Cardiac septum (tissue), 1 donor: ENCODE measurements around the gene C16orf92. TPM values are rescaled to one million over a fixed set of nuclear protein-coding genes. Genes with fewer than 3 reads are reported as not detected.

Experiments used
- DNase-seq: peaks from one replicate; pipeline ENCODE4 v3.0.0-alpha.2; 2020; ENCODE audit warnings: low spot score
- intact Hi-C: fragments of 100-400 bp; cut with DNase I; formaldehyde crosslinking; loops from one replicate; pipeline ENCODE4 v1.14.0; 2022
- long read RNA-seq: library from polyadenylated mRNA; unstranded; transcript quantifications from one replicate; pipeline ENCODE4 v2.0.0, GENCODE V29; 2021
- total RNA-seq: library from RNA; stranded (reverse); fragmentation: NEBNext Ultra II Directional; extraction: Animal tissue kit (Norgen Biotek cat#: 25700); gene quantifications from one replicate; pipeline ENCODE4 v1.2.1, GENCODE V29; 2021
- donor health status: DM: no; HTN: no; CAD: no.

Gene C16orf92, protein sequence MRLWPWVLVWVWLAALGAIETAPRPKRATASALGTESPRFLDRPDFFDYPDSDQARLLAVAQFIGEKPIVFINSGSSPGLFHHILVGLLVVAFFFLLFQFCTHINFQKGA
- total RNA-seq: not detected
- long read RNA-seq: 0 reads

DNA sequence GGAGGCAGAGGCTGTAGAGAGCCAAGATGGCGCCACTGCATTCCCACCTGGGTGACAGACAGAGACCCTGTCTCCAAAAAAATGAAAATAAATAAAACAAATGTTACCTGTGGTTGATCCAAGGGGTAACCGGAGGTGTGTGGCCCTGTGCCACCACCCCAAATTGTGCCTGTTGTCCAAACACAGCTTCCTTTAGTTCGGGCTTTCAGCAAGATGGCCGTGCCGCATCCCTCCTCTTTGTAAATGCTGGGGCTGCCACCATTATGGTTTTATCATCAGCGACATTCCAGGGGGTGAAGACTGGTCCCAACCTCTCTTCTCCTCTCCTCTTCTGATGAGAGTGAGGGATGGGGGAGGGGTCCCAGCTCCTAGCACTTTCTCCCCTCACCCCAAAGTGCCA is at the start of gene C16orf92:
Gene C16orf92 (plus strand): TSS at position 312 of the 400 bp plus-strand sequence. CDS start 143 bp downstream, outside the sequence.
- DNase-seq: no peak
- intact Hi-C loops: loop anchor here (5.0 kb wide), 1 partner anchor 321 kb away; no protein-coding TSS in a partner anchor

DNA sequence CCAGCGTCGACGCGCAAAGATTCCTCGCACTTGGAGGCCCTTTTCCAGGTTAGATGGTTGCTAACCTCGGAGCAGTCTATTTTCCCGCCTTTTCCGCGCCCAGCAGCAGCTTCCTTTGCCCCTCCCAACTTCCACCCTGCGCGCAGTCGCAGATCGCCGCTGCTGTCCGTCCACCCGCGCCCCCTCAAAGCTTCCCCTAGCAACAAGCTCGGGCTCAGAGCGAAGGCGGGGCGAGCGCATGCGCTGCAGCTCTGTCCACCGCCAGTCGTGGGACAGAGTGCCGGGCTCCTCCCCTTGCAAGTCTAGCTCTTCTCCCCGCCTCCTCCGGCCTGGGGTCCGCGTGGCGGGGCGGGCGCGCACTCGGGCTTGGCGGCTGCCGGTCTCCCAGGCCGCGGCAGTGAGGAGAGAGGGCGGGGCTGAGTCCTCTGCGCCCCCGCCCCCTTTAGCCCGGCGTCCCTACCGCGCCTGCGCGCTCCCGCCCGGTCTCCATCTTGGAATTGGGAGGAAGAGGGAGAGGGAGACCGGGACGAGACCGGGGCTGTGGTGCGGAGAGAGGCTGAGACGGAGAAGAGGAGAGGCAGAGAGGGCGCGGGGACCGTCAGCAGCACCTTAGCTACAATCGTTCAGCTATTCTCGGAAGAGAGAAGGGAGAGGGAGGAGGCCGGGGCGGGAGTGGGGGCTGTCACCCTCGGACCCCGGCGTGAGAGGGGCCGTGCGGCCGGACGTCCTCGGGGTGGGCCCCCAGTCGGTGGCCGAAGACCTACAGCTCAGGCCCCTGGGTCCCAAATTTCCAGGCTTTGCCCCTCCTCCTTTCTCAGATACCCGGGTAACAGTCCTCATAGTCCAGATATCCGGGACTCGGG is 49.4 kb upstream of the C16orf92 start, which contains the start of gene TAOK2:
Gene TAOK2 (plus strand): TSS at position 485 of the 863 bp plus-strand sequence. CDS start 3,905 bp downstream, outside the sequence.
- DNase-seq: peak; percentile 99
- intact Hi-C loops: loop anchor here (1.0 to 5.0 kb wide), 3 partner anchors 11 to 156 kb away; partner anchors contain the start of genes HIRIP3, PAGR1 and TMEM219

GRCh38 chr16:29974291-29975133 is 48.5 kb upstream of the C16orf92 start:
- intact Hi-C loops: loop anchor here (5.0 kb wide), 1 partner anchor 157 kb away; the partner anchor contains the start of gene PAGR1
- peak; percentile 83 for DNase-seq

DNA sequence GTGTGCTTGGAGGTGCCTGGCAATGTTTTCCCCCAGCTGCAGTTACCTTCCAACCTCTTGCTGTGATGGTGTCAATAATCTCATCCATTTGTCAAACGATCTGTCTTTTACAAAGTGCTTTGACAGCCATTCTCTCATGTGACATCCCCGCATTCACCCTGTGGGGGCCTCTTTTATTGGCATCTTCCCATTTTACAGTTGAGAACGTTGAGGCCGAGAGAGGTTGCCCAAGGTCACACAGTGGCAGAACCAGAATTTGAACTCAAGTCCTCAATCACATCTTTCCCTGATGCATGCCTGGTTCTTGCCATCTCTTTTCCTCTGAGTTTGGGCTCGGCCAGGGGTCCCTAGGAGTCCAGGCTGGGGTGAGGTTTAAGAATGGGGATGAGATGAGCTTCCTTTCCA is 47.9 kb upstream of the C16orf92 start:
- intact Hi-C loops: no loop called here
- peak; percentile 9 for DNase-seq

DNA sequence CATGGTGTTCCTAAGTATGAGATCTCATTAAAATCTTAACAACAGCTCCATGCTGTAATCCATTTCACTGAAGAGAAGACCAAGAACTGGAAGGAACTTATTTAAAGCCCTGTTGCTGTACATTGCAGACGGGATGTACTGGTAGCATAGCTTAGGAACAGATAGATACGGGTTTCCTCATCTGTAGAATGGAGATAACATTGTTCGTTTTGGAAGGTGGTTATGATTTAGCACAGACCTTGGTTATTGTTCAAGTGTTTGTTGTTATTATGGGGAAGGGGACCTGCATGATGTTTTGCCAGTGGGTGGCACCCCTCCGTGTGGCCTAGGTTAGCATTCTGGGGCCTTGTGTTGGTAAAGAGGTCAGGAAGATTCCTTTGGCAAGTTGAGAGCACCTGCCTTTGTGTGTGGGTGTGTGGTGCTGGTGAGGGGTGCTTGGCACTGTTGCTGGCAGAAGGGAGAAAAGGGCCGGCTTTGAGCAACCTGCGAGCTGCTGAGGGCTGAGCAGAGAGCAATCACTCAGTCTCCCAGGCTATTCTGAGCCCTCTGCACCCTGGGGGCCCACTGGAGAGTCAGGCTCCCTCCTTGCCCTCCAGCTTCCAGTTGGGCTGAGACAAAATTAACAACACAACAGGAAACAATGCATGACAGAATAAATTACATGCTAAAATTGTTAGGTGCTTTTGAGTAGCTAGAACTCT is 47.0 kb upstream of the C16orf92 start:
- peak; percentile 68 for DNase-seq
- intact Hi-C loops: no loop called here

- DNase-seq: peak; percentile 78
- intact Hi-C loops: no loop called here
These were observed 45.8 kb upstream of the C16orf92 start for GRCh38 chr16:29977063-29977825.

- intact Hi-C loops: no loop called here
- DNase-seq: peak; percentile 22
These were observed 44.9 kb upstream of the C16orf92 start for GRCh38 chr16:29978081-29978480.

GRCh38 chr16:29978564-29979270 is 44.3 kb upstream of the C16orf92 start:
- intact Hi-C loops: no loop called here
- DNase-seq: peak; percentile 4

- intact Hi-C loops: no loop called here
- DNase-seq: no peak
These were observed 40.2 kb upstream of the C16orf92 start for GRCh38 chr16:29982560-29983419.

- no peak for DNase-seq
These were observed 39.4 kb upstream of the C16orf92 start for GRCh38 chr16:29983420-29984136.

DNA sequence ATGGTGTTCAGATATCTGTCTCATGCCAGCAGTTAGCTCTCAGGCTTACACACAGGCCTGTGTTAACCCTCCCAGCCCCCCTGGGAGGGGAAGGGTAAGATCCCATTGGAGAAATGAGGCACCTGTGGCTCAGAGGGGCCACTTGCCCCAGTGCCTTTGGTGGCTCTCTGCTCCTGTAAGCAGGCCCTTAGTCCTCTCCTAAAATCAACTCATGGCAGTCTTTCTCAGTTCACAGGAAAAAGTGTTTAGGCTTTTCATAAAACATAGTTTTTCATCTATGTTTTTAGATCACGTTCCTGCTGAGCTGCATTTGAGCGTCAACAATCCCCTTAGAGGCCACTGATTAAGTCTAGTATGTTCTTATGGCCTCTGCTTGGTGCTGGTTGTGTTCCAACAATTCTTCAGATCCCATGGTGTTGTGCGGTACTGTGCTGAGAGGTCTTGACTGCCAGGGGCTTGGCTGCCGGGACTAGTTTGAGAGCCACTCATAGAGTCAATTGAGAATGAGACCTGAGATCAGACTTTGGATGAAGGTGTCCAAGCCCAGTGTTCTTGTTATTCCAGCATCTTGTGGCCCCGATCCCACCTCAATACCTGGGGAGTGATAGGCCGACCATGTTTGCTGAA is 38.7 kb upstream of the C16orf92 start:
- DNase-seq: no peak
- intact Hi-C loops: no loop called here

More at GRCh38 chr16:29983420-29984136, 39.4 kb upstream of the C16orf92 start:
- intact Hi-C loops: no loop called here

- no peak for DNase-seq
- intact Hi-C loops: no loop called here
These were observed 38.2 kb upstream of the C16orf92 start for GRCh38 chr16:29984764-29985147.

DNA sequence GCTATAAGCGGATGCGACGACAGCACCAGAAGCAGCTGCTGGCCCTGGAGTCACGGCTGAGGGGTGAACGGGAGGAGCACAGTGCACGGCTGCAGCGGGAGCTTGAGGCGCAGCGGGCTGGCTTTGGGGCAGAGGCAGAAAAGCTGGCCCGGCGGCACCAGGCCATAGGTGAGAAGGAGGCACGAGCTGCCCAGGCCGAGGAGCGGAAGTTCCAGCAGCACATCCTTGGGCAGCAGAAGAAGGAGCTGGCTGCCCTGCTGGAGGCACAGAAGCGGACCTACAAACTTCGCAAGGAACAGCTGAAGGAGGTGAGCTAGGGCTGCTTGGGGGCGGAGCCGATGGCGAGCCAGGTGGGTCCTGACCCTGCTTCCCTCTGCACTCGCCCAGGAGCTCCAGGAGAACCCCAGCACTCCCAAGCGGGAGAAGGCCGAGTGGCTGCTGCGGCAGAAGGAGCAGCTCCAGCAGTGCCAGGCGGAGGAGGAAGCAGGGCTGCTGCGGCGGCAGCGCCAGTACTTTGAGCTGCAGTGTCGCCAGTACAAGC is 37.7 kb upstream of the C16orf92 start:
- intact Hi-C loops: no loop called here
- DNase-seq: no peak

- no peak for DNase-seq
- intact Hi-C loops: no loop called here
These were observed 36.8 kb upstream of the C16orf92 start for GRCh38 chr16:29986231-29986630.

DNA sequence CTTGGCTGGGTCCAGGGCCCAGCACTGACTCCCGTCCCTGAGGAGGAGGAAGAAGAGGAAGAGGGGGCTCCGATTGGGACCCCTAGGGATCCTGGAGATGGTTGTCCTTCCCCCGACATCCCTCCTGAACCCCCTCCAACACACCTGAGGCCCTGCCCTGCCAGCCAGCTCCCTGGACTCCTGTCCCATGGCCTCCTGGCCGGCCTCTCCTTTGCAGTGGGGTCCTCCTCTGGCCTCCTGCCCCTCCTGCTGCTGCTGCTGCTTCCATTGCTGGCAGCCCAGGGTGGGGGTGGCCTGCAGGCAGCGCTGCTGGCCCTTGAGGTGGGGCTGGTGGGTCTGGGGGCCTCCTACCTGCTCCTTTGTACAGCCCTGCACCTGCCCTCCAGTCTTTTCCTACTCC is 36.1 kb upstream of the C16orf92 start:
- intact Hi-C loops: no loop called here
- no peak for DNase-seq
